Neural progenitor cell (in vitro differentiated cells): ENCODE results near the gene TMEM145. TPM values are rescaled to one million over a fixed set of nuclear protein-coding genes. Genes with fewer than 3 reads are reported as not detected.

Experiments used
- DNase-seq: peaks from one replicate; pipeline ENCODE4 v3.0.0-alpha.2; 2016; ENCODE audit warnings: low spot score
- H2AFZ ChIP-seq: fragments of 200-600 bp; sonication (generic); replicated peaks from 2 replicates; pipeline ENCODE4 v1.6.1; 2016; ENCODE audit warnings: antibody characterized with exemption
- H3F3A ChIP-seq: fragments of 200-600 bp; sonication (generic); 2 replicates; pipeline ENCODE4 v1.6.1; 2016; ENCODE audit warnings: antibody characterized with exemption, low read depth
- H3K27ac ChIP-seq: fragments of 200-600 bp; sonication (generic); 2 replicates; pipeline ENCODE4 v1.5.1; 2016; ENCODE audit warnings: mild to moderate bottlenecking
- H3K27me3 ChIP-seq: fragments of 200-600 bp; sonication (generic); 2 replicates; pipeline ENCODE4 v1.6.1; 2016; ENCODE audit warnings: mild to moderate bottlenecking, moderate library complexity
- H3K36me3 ChIP-seq: fragments of 200-600 bp; sonication (generic); 2 replicates; pipeline ENCODE4 v1.5.1; 2016
- H3K4me1 ChIP-seq: fragments of 200-600 bp; sonication (generic); 2 replicates; pipeline ENCODE4 v1.6.1; 2016; ENCODE audit warnings: mixed run types
- H3K4me2 ChIP-seq: fragments of 200-600 bp; sonication (generic); 2 replicates; pipeline ENCODE4 v1.6.1; 2016
- H3K4me3 ChIP-seq: fragments of 200-600 bp; sonication (generic); 2 replicates; pipeline ENCODE4 v1.5.1; 2016
- H3K79me2 ChIP-seq: fragments of 200-600 bp; sonication (generic); 2 replicates; pipeline ENCODE4 v1.6.1; 2016; ENCODE audit warnings: low read depth
- H3K9ac ChIP-seq: fragments of 200-600 bp; sonication (generic); 2 replicates; pipeline ENCODE4 v1.6.1; 2016
- H3K9me3 ChIP-seq: fragments of 200-600 bp; sonication (generic); 2 replicates; pipeline ENCODE4 v1.5.1; 2016; ENCODE audit warnings: low read depth
- H4K20me1 ChIP-seq: fragments of 200-600 bp; sonication (generic); 2 replicates; pipeline ENCODE4 v1.6.1; 2016; ENCODE audit warnings: low read depth
- H3K27ac Mint-ChIP-seq: 3 replicates; pipeline ENCODE4 v1.8.0; 2021; ENCODE audit warnings: mixed read lengths
- H3K27me3 Mint-ChIP-seq: 2 replicates; pipeline ENCODE4 v1.8.0; 2022; ENCODE audit warnings: low read depth, mild to moderate bottlenecking, inconsistent platforms, moderate library complexity, mixed read lengths; ENCODE audit not compliant: insufficient read depth
- H3K36me3 Mint-ChIP-seq: 3 replicates; pipeline ENCODE4 v1.8.0; 2021; ENCODE audit warnings: mixed read lengths
- H3K4me1 Mint-ChIP-seq: 3 replicates; pipeline ENCODE4 v1.8.0; 2021; ENCODE audit warnings: mixed read lengths
- H3K4me3 Mint-ChIP-seq: 3 replicates; pipeline ENCODE4 v1.8.0; 2021; ENCODE audit warnings: mild to moderate bottlenecking, moderate library complexity, mixed read lengths
- H3K9me3 Mint-ChIP-seq: 3 replicates; pipeline ENCODE4 v1.8.0; 2020; ENCODE audit warnings: mixed read lengths
- EZH2 ChIP-seq: fragments of 200-600 bp; sonication (generic); IDR thresholded peaks from 2 replicates; pipeline ENCODE4 v1.6.1; 2017; ENCODE audit warnings: antibody characterized with exemption, mild to moderate bottlenecking, moderate library complexity
- EZH2phosphoT487 ChIP-seq: fragments of 200-600 bp; sonication (generic); IDR thresholded peaks from 2 replicates; pipeline ENCODE4 v1.6.1; 2017; ENCODE audit warnings: antibody characterized with exemption
- total RNA-seq: library from RNA; depleted of rRNA; stranded (reverse); fragments of >200 nt; gene quantifications from 2 replicates; pipeline ENCODE4 v1.2.3, GENCODE V29; 2015; ENCODE audit warnings: low replicate concordance
- TF ChIP-seq, protein P1 (sequence below): fragments of 200-600 bp; sonication (generic); IDR thresholded peaks from 2 replicates; pipeline ENCODE4 v1.5.1; 2017; ENCODE audit warnings: antibody characterized with exemption, mild to moderate bottlenecking

Gene TMEM145
- total RNA-seq, 1 donor from 2014 or later: 6.6 TPM

DNA sequence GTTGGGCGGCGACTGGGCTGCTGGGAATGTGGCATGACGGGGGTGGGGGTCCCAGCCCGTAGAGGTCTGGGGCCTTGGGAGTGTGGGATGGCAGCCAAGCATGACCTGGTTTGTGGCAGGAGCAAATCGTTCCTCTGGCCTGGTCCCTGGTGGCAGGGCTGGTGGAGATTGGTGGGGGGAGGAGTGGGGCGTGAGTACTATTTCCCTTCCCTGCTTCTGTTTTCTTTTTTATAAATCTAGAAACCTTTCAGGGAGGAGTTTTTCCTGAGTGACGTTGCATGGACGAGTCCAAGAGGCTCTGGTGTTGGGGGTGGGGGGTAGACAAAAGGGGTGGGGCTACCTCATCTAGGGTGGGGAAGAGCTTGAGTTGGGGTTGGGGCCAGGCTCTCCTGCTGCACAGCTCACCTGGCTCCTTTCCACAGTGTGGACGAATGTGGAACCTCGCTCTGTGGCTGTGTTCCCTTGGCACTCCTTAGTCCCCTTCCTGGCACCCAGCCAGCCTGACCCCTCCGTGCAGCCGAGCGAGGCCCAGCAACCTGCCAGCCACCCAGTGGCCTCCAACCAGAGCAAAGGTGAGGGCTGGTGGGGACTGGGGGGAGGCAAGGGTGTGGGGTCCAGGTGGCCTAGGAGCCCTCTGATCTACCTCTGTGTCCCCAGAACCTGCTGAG, 26.6 kb upstream of the TMEM145 start:
- no peak for DNase-seq
- Mint-ChIP-seq H3K4me1 (peaks cover 28% of the 10 kb centered on the region), H3K4me3 (peak overlapping the region; percentile 95), H3K9me3 (no peaks in the 10 kb centered on the region), H3K27ac (peak overlapping the region; percentile 21), H3K36me3 (peaks cover 11% of the 10 kb centered on the region), H3K27me3 (peaks cover 11% of the 10 kb centered on the region)
- Histone ChIP-seq H3K9ac (no peak overlapping the region), H4K20me1 (peaks cover 64% of the 10 kb centered on the region), H3K27ac (no peak overlapping the region), H3F3A (peaks cover 29% of the 10 kb centered on the region), H3K79me2 (peaks cover 26% of the 10 kb centered on the region), H3K4me3 (peak overlapping the region; percentile 90), H3K4me1 (peaks cover 31% of the 10 kb centered on the region), H2AFZ (no peak overlapping the region), H3K36me3 (no peaks in the 10 kb centered on the region), H3K27me3 (no peaks in the 10 kb centered on the region), H3K9me3 (no peaks in the 10 kb centered on the region), H3K4me2 (peak overlapping the region; percentile 99)
- TF ChIP-seq EZH2: no peak
- TF ChIP-seq, protein P1, sequence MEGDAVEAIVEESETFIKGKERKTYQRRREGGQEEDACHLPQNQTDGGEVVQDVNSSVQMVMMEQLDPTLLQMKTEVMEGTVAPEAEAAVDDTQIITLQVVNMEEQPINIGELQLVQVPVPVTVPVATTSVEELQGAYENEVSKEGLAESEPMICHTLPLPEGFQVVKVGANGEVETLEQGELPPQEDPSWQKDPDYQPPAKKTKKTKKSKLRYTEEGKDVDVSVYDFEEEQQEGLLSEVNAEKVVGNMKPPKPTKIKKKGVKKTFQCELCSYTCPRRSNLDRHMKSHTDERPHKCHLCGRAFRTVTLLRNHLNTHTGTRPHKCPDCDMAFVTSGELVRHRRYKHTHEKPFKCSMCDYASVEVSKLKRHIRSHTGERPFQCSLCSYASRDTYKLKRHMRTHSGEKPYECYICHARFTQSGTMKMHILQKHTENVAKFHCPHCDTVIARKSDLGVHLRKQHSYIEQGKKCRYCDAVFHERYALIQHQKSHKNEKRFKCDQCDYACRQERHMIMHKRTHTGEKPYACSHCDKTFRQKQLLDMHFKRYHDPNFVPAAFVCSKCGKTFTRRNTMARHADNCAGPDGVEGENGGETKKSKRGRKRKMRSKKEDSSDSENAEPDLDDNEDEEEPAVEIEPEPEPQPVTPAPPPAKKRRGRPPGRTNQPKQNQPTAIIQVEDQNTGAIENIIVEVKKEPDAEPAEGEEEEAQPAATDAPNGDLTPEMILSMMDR: no peak
- no peak for TF ChIP-seq EZH2phosphoT487

DNA sequence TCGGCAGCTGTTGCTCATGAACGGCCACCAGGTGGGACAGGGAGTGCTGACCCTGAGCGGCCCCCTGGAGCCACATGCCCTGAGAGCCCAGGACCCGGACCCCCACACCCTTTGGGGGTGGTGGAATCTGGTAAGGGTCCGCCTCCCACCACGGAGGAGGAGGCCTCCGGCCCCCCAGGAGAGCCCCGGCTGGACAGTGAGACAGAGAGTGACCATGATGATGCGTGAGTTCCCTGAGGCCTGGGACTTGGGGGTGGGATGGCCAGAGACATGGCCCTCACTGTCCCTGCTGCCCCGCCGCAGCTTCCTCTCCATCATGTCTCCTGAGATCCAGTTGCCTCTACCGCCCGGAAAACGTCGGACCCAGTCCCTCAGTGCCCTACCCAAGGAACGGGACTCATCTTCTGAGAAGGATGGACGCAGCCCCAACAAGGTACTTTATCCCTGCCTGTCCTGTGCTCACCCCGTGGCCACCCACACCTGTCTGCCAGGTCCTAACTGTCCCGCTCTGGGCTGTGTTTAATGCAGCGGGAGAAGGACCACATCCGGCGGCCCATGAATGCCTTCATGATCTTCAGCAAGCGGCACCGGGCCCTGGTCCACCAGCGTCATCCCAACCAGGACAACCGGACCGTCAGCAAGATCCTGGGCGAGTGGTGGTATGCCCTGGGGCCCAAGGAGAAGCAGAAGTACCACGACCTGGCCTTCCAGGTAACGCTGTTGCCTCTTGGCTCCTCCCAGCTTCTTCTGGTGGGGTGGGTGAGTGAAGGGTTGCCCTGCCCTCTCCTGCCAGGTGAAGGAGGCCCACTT, 25.9 kb upstream of the TMEM145 start:
- no peaks in the 10 kb centered on the region for H3K9me3 ChIP-seq
- H3K27ac Mint-ChIP-seq: no peak overlapping the region
- no peak overlapping the region for H3K4me3 ChIP-seq
- peaks cover 22% of the 10 kb centered on the region for H3F3A ChIP-seq
- H3K27me3 Mint-ChIP-seq: peaks cover 7% of the 10 kb centered on the region
- H3K4me3 Mint-ChIP-seq: no peak overlapping the region
- no peaks in the 10 kb centered on the region for H3K27me3 ChIP-seq
- H3K4me1 Mint-ChIP-seq: peaks cover 20% of the 10 kb centered on the region
- peaks cover 69% of the 10 kb centered on the region for H4K20me1 ChIP-seq
- no peak for DNase-seq
- peaks cover 16% of the 10 kb centered on the region for H3K36me3 Mint-ChIP-seq
- H3K27ac ChIP-seq: no peak overlapping the region
- H3K4me2 ChIP-seq: no peak overlapping the region
- no peaks in the 10 kb centered on the region for H3K9me3 Mint-ChIP-seq
- no peak for TF ChIP-seq EZH2
- TF ChIP-seq, protein P1: no peak
- TF ChIP-seq EZH2phosphoT487: no peak
- H3K79me2 ChIP-seq: peaks cover 26% of the 10 kb centered on the region
- H2AFZ ChIP-seq: no peak overlapping the region
- peaks cover 24% of the 10 kb centered on the region for H3K4me1 ChIP-seq
- H3K9ac ChIP-seq: no peak overlapping the region
- H3K36me3 ChIP-seq: no peaks in the 10 kb centered on the region

DNA sequence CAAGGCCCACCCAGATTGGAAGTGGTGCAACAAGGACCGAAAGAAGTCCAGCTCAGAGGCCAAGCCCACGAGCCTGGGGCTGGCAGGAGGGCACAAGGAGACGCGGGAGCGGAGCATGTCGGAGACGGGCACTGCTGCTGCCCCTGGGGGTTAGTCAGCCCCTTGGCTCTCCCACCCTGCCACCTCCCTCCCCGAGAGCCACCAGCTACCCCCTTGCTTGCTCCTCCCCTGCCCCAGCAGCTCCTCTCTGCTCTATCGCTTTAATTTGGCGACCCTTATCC, 25.3 kb upstream of the TMEM145 start:
- Histone ChIP-seq H2AFZ (no peak overlapping the region), H3K4me1 (peaks cover 18% of the 10 kb centered on the region), H3F3A (peaks cover 17% of the 10 kb centered on the region), H4K20me1 (peaks cover 69% of the 10 kb centered on the region), H3K27ac (no peak overlapping the region), H3K27me3 (no peaks in the 10 kb centered on the region), H3K9me3 (no peaks in the 10 kb centered on the region), H3K9ac (no peak overlapping the region), H3K4me3 (no peak overlapping the region), H3K79me2 (peaks cover 26% of the 10 kb centered on the region), H3K36me3 (no peaks in the 10 kb centered on the region), H3K4me2 (no peak overlapping the region)
- H3K4me3 Mint-ChIP-seq: no peak overlapping the region
- TF ChIP-seq EZH2: no peak
- TF ChIP-seq, protein P1: no peak
- TF ChIP-seq EZH2phosphoT487: no peak
- H3K36me3 Mint-ChIP-seq: peaks cover 16% of the 10 kb centered on the region
- H3K9me3 Mint-ChIP-seq: no peaks in the 10 kb centered on the region
- peaks cover 6% of the 10 kb centered on the region for H3K27me3 Mint-ChIP-seq
- H3K4me1 Mint-ChIP-seq: peaks cover 16% of the 10 kb centered on the region
- no peak overlapping the region for H3K27ac Mint-ChIP-seq
- DNase-seq: no peak
